HCT116 (cell line): ENCODE measurements around the gene LRRC72.

Experiments
- CEBPB ChIP-seq: IDR thresholded peaks from 2 replicates; pipeline ENCODE4 v1.6.1; 2012; ENCODE audit warnings: low read depth
- CTCF ChIP-seq, 3 experiments: fragments of 200-600 bp in 1 of 3; sonication (generic) in 1 of 3; IDR thresholded peaks in 2 of 3; conservative IDR thresholded peaks in 1 of 3; 2 replicates each; pipeline ENCODE4 v1.5.1; 2012 to 2017; ENCODE audit warnings: low read depth in 2 of 3, low read length in 2 of 3, antibody characterized with exemption in 1 of 3, borderline replicate concordance in 1 of 3, control low read depth in 1 of 3, mild to moderate bottlenecking in 1 of 3, mixed read lengths in 1 of 3, mixed run types in 1 of 3, moderate library complexity in 1 of 3; ENCODE audit not compliant: insufficient read depth in 1 of 3
- JUND ChIP-seq: IDR thresholded peaks from 2 replicates; pipeline ENCODE4 v1.6.1; 2012
- POLR2A ChIP-seq: IDR thresholded peaks from 2 replicates; pipeline ENCODE4 v1.7.0; 2011; ENCODE audit warnings: borderline replicate concordance; ENCODE audit not compliant: insufficient read depth, insufficient read length; ENCODE audit errors: extremely low read depth
- POLR2AphosphoS5 ChIP-seq: IDR thresholded peaks from 2 replicates; pipeline ENCODE4 v1.6.1; 2011; ENCODE audit warnings: mild to moderate bottlenecking, low read depth, low read length, moderate library complexity

GRCh38 chr7:16590424-16590823 lies 63.8 kb downstream of the LRRC72 start:
- TF ChIP-seq CTCF (IDR thresholded peaks at IDR 0.05 in 2 of 3, conservative IDR thresholded peaks at IDR 0.05 in 1 of 3; ENCODE audit: borderline replicate concordance in 1 of 3, insufficient read depth in 1 of 3, low read depth in 2 of 3, low read length in 2 of 3): no peak
- TF ChIP-seq POLR2A: no peak
- no peak for TF ChIP-seq CEBPB
- no peak for TF ChIP-seq POLR2AphosphoS5
- no peak for TF ChIP-seq JUND
